SJCRH30 (cell line): ENCODE measurements around the gene CDK5RAP2. TPM values are rescaled to one million over a fixed set of nuclear protein-coding genes. Genes with fewer than 3 reads are reported as not detected.
A peak's percentile ranks its signal among the peaks of the same experiment; 100 is the strongest.

Source experiments
- DNase-seq, 2 experiments: peaks; one replicate each; pipeline ENCODE4 v3.0.0-alpha.2; 2015 to 2020
- H3K27ac ChIP-seq: fragments of 250-450 bp; sonication (Bioruptor Pico); 2 replicates; pipeline ENCODE4 v1.5.1; 2020; ENCODE audit warnings: mild to moderate bottlenecking, moderate library complexity
- H3K27me3 ChIP-seq: fragments of 250-450 bp; sonication (Bioruptor Pico); 2 replicates; pipeline ENCODE4 v1.5.1; 2020; ENCODE audit warnings: mild to moderate bottlenecking, moderate library complexity
- H3K36me3 ChIP-seq: fragments of 250-450 bp; sonication (Bioruptor Pico); 2 replicates; pipeline ENCODE4 v1.5.1; 2020; ENCODE audit warnings: mild to moderate bottlenecking, moderate library complexity
- H3K4me1 ChIP-seq: fragments of 250-450 bp; sonication (Bioruptor Pico); 2 replicates; pipeline ENCODE4 v1.5.1; 2020; ENCODE audit warnings: mild to moderate bottlenecking, moderate library complexity
- H3K4me3 ChIP-seq: fragments of 250-450 bp; sonication (Bioruptor Pico); 2 replicates; pipeline ENCODE4 v1.5.1; 2020; ENCODE audit warnings: mild to moderate bottlenecking, moderate library complexity
- H3K9me3 ChIP-seq: fragments of 250-450 bp; sonication (Bioruptor Pico); replicated peaks from 2 replicates; pipeline ENCODE4 v1.5.1; 2020; ENCODE audit warnings: mild to moderate bottlenecking, moderate library complexity
- total RNA-seq: library from RNA; depleted of rRNA; stranded (reverse); fragments of >200 nt; shearing (Covaris generic); gene quantifications from 2 replicates; pipeline ENCODE4 v1.2.3, GENCODE V29; 2014

Gene CDK5RAP2
- total RNA-seq, 1 experiment from 2014 or later = 75.9 TPM

DNA sequence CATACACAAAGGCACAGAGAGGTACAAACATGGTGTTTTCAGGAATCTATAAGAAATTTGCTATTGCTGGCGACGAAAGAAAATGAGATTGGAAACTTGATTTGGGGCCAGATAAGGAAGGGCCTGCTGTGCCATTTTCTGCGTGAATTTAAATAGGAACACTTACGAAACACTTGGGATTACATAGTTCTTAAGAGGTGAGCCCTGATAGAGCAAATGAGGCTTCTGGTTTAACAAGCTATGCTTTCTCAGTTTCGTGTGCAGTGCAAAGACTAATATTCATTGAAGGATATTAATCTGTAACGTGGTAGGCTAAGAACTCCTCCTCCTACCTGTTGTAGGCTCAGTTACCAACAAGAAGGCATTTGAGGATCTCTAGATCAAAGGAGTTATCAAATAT is 93.1 kb downstream of the CDK5RAP2 start:
- no peak overlapping the region for H3K4me3 ChIP-seq
- peaks cover 88% of the 10 kb centered on the region for H3K36me3 ChIP-seq
- no peaks in the 10 kb centered on the region for H3K4me1 ChIP-seq

DNA sequence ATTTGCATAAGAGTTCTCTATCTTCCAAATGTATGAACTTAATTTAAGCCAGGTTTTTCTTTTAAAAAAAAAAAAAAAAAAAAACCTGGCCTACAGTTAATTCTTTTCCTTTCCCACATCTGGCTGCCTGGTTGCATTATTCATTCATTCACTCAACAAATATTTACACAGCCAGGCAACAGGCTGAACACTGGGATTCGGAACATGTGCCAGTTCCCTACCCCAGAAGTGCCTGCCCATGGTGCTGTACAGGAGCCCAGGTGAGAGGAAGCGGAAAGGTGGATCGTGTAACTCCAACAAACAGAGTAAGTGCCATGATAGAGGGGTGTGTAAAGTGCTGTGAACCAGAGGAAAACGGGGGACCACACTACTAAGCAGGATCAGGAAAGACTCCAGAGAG is 93.6 kb downstream of the CDK5RAP2 start:
- peaks cover 87% of the 10 kb centered on the region for H3K36me3 ChIP-seq
- H3K9me3 ChIP-seq = no peaks in the 10 kb centered on the region
- no peak for DNase-seq
- no peak overlapping the region for H3K27ac ChIP-seq
- no peaks in the 10 kb centered on the region for H3K4me1 ChIP-seq
- H3K4me3 ChIP-seq = no peak overlapping the region
- no peaks in the 10 kb centered on the region for H3K27me3 ChIP-seq

More for the DNA sequence above, 93.1 kb downstream of the CDK5RAP2 start:
- Histone ChIP-seq H3K9me3 (no peaks in the 10 kb centered on the region), H3K27me3 (no peaks in the 10 kb centered on the region), H3K27ac (no peak overlapping the region)
- DNase-seq = no peak

DNA sequence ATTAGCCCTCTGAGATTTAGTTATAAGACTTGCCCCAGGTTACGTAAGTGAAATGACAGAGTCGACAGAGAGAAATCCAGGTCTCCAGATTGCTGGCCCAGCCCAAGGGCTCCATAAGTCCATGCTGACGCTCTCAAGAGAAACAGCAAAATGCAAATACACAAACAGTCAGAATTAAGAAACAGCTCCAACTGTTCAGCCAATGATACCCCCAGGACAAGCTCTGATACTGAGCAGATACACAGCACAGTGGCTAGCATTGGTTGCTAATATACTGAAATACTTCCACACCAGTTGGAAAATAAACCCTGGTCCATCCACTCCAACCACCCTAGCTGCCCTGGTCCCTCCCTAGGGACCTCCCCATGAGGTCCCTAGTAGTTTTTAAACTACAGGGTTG is 94.2 kb downstream of the CDK5RAP2 start:
- Histone ChIP-seq H3K27me3 (no peaks in the 10 kb centered on the region), H3K4me1 (no peaks in the 10 kb centered on the region), H3K36me3 (peaks cover 81% of the 10 kb centered on the region), H3K4me3 (no peak overlapping the region), H3K27ac (no peak overlapping the region), H3K9me3 (no peaks in the 10 kb centered on the region)
- DNase-seq = no peak

DNA sequence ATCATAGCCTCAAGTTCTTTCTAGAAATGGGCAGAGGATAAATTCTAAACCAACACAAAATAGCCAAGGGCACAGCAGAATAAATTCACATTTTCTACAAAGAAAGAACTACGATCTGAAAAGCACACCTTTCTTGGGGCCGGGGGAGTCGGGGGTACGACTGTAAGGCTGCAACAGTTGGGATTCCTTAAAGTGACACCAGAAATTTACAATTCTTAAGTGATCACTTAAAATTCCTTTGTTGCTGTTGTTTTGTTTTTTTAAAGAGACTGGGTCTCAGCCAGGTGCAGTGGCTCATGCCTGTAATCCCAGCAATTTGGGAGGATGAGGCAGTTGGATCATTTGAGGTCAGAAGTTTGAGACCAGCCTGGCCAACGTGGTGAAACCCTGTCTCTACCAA is 95.8 kb downstream of the CDK5RAP2 start:
- Histone ChIP-seq H3K27ac (no peak overlapping the region), H3K36me3 (peaks cover 67% of the 10 kb centered on the region), H3K4me1 (no peaks in the 10 kb centered on the region), H3K4me3 (no peak overlapping the region), H3K9me3 (no peaks in the 10 kb centered on the region), H3K27me3 (no peaks in the 10 kb centered on the region)
- DNase-seq = no peak

DNA sequence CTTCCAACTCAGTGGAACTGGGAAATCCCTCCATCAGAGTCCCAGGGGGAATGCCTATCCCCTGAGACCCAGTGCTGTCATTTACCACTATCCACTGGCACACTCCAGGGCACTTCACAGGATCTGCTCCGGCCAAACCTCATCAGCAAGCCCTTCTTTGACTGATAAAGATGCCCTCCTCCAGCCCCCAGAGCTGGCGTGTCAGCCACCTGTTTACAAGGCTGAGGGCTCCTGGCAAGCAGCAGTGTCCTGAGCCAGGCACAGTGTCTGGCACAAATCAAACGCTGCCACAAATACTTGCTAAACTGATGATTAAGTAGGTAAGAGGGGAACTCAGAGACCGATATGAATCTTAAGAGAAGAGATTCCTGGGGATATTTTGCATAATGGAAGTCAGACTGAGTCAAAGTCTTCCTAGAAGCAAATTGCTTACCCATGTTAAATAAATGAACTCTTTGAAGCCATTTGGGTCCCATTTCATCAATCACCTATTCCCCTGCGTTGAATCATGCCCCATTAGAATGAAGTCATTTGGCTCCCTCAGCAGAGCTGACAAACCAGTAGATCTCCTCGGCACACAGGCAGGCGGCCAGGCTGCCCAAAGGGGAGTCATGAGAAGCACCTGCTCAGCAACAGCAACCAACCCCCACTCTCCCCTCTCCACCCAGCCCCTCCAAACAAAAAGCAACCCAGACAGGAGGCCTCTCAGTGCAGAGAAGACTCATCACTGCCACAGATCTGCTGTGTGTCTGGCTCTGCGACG is 97.4 kb downstream of the CDK5RAP2 start:
- H3K9me3 ChIP-seq = no peaks in the 10 kb centered on the region
- no peak for DNase-seq
- no peaks in the 10 kb centered on the region for H3K27me3 ChIP-seq
- H3K27ac ChIP-seq = no peak overlapping the region
- H3K36me3 ChIP-seq = peaks cover 64% of the 10 kb centered on the region
- H3K4me1 ChIP-seq = peaks cover 5% of the 10 kb centered on the region; the same call in 1 of the 2 replicates
- H3K4me3 ChIP-seq = no peak overlapping the region

DNA sequence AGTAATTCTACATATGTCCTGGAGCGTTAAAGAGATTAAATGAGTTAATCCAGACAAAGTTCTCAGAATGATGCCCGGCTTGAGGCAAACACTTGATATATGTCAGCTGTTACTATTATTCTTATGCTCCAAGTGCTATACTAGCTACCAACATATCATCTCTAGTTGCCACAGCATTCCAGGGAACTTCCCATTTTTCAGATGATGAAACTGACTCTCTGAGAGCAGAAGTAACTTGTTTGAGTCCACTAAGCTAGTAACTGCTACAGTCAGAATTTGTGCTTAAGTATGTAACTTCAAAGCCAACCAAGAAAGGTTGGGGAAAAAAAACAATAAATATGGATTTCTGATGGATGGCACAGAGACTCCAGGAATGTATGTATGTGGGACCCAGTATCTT is 98.1 kb downstream of the CDK5RAP2 start:
- H3K9me3 ChIP-seq = no peaks in the 10 kb centered on the region
- H3K4me3 ChIP-seq = no peak overlapping the region
- peaks cover 7% of the 10 kb centered on the region; the same call in 1 of the 2 replicates for H3K4me1 ChIP-seq
- DNase-seq = no peak
- peaks cover 61% of the 10 kb centered on the region for H3K36me3 ChIP-seq
- H3K27ac ChIP-seq = no peak overlapping the region
- no peaks in the 10 kb centered on the region for H3K27me3 ChIP-seq

DNA sequence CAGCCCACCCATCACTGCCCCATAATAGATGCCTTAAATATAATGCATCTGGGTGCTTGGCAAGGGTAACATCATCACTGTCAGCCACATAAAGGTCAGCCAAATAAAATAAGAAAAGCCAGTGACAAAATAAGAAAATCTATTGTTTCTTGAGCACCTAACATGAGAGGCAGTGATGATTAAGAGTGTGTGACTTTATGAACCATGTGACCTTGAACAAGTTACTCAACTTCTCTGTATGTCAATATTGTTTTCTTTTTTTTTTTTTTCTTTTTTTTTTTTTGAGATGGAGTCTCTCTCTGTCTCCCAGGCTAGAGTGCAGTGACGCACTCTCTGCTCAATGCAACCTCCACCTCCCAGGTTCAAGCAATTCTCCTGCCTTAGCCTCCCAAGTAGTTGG is 98.7 kb downstream of the CDK5RAP2 start:
- Histone ChIP-seq H3K27ac (no peak overlapping the region), H3K27me3 (no peaks in the 10 kb centered on the region), H3K4me3 (no peak overlapping the region), H3K9me3 (no peaks in the 10 kb centered on the region), H3K4me1 (peaks cover 7% of the 10 kb centered on the region; the same call in 1 of the 2 replicates), H3K36me3 (peaks cover 58% of the 10 kb centered on the region)
- DNase-seq = no peak

DNA sequence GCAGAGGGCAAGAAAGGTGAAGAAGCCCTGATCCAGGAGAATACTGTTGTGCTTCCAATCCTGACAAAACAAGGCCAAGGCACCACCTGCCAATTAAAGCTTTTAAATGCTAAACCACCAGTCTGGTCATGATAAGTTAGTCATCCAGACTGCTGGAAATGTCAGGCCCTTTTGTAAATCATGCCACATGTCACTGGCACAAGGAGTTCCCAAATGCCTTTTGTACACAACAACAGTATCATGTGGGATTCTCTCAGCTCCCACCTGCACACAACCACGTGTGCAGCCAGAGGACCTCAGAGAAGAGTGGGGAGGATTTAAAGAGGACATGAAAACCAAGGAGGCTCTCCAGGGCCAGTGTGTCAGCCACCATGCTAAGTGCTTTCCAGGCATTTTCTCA is 99.3 kb downstream of the CDK5RAP2 start:
- no peak overlapping the region for H3K27ac ChIP-seq
- H3K4me1 ChIP-seq = peaks cover 7% of the 10 kb centered on the region; the same call in 1 of the 2 replicates
- no peak for DNase-seq

DNA sequence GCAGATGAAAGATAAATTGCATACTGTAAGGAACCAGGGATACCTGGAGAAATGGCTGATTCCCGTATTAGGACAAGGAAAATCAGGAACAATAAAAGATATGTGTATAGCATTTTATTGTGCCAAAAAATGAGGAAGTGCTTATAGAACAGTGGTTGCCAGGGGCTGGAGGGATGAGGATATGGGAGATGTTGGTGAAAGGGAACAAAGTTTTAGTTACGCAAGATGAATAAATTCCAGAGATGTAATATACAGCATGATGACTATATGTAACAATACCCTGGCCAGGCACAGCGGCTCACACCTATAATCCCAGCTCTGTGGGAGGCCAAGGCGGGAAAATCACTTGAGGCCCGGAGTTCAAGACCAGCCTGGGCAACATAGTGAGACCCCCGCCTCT is 101.8 kb downstream of the CDK5RAP2 start:
- H3K27ac ChIP-seq = no peak overlapping the region
- no peaks in the 10 kb centered on the region for H3K9me3 ChIP-seq
- no peak for DNase-seq
- no peaks in the 10 kb centered on the region for H3K27me3 ChIP-seq
- H3K36me3 ChIP-seq = peaks cover 45% of the 10 kb centered on the region
- H3K4me1 ChIP-seq = peaks cover 7% of the 10 kb centered on the region; the same call in 1 of the 2 replicates
- no peak overlapping the region for H3K4me3 ChIP-seq

More for the DNA sequence above, 99.3 kb downstream of the CDK5RAP2 start:
- peaks cover 54% of the 10 kb centered on the region for H3K36me3 ChIP-seq
- no peaks in the 10 kb centered on the region for H3K9me3 ChIP-seq
- no peaks in the 10 kb centered on the region for H3K27me3 ChIP-seq
- H3K4me3 ChIP-seq = no peak overlapping the region

DNA sequence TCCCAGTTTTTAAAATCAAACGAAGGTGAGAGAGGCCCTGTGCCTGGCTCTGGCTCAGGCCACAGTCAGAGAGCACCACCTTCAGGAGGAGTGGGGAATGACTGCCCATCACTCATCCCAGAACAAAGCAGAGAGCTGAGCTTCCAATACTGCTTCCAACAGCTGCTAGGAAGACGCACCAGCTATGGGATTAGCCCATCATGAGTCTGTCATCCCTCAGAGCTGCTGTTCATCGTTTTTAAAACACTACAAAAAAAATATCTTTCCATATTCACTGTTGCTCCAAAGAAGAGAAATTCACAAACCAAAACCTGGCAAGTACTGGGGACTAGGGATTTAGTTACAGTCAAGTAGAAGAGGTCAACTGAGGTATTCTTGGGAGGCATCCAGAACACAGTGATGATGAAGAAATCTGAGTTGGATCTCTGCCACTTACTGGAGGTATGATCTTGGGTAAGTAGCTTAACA is 102.4 kb downstream of the CDK5RAP2 start:
- Histone ChIP-seq H3K4me1 (peaks cover 7% of the 10 kb centered on the region; the same call in 1 of the 2 replicates), H3K9me3 (no peaks in the 10 kb centered on the region), H3K36me3 (peaks cover 44% of the 10 kb centered on the region), H3K27ac (no peak overlapping the region), H3K4me3 (no peak overlapping the region), H3K27me3 (no peaks in the 10 kb centered on the region)
- DNase-seq = peak; percentile 73 to 86

DNA sequence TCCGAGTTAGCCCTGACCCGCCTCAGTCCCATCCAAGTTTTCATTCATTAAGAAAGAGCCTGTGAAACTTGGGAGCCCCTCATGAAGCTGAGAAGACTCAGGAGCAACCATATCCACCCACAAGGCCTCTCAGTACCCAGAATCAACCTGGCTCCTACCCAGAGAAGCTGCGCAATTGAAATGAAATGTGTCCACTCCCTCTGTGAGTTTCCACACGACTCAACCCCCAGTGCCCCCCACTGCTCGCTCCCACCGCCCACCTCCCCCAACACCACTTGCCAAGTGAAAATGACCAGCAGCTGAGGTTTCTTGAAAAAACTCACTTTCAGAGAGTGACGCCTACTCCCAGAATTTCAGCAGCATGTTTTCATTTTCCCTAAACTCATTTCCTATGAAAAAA is 104.6 kb downstream of the CDK5RAP2 start:
- H3K9me3 ChIP-seq = no peaks in the 10 kb centered on the region
- H3K4me1 ChIP-seq = peaks cover 7% of the 10 kb centered on the region; the same call in 1 of the 2 replicates
- no peak overlapping the region for H3K4me3 ChIP-seq
- DNase-seq = no peak
- H3K36me3 ChIP-seq = peaks cover 48% of the 10 kb centered on the region
- no peaks in the 10 kb centered on the region for H3K27me3 ChIP-seq
- H3K27ac ChIP-seq = no peak overlapping the region

DNA sequence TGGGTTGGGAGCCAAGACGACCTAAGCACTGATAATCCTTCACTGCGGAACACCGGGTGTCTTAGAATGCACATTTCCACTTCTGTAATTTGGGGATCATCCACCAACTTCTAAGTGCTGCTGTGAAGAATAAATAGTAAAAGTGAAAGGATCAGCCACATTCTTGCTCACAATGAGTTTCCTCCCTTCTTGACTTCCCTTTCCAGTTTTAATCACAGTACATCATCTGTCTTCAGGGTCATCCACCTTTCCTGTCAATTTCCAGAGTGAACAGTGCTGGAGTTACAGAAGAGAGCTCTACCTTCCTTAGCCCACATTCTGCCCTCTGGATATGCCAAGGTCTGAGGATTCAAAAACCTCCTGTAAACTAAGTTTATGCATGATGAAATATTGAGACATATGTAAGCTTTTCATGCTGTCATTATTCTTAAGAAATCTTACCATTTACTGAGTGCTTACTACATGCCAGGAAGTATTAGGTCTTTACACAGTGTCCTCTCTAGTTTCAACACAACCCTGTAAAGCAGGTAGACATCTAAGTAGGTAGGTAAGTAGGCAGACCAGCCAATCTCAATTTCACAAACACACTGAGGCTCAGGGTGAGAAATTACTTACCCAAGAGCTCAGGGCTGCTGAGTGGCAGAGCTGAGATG is 105.2 kb downstream of the CDK5RAP2 start:
- no peak overlapping the region for H3K4me3 ChIP-seq
- H3K27ac ChIP-seq = no peak overlapping the region
- H3K27me3 ChIP-seq = no peaks in the 10 kb centered on the region
- peaks cover 7% of the 10 kb centered on the region; the same call in 1 of the 2 replicates for H3K4me1 ChIP-seq
- no peak for DNase-seq
- H3K36me3 ChIP-seq = peaks cover 50% of the 10 kb centered on the region
- H3K9me3 ChIP-seq = no peaks in the 10 kb centered on the region

DNA sequence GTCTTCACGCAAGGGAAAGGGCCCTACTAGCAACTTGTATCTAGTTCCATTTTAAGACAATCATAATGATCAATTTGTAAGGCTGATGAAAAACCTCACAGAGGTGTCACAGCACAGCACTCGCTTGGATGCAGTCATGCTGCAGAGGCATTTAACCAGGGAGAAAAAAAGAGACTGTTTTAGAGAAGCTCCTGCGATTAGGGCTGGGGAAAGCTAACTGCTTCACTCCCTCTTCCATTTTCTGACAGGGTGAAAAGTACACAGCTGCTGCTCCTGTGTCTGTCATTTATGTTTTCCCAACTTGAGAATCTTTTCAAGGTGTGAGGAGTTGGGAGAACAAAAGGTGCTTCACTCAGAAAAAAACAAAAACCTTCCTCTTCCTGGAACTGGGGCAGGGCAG is 106.4 kb downstream of the CDK5RAP2 start:
- Histone ChIP-seq H3K27ac (no peak overlapping the region), H3K4me3 (no peak overlapping the region), H3K27me3 (no peaks in the 10 kb centered on the region), H3K36me3 (peaks cover 55% of the 10 kb centered on the region), H3K4me1 (peaks cover 7% of the 10 kb centered on the region; the same call in 1 of the 2 replicates), H3K9me3 (no peaks in the 10 kb centered on the region)
- DNase-seq = no peak

DNA sequence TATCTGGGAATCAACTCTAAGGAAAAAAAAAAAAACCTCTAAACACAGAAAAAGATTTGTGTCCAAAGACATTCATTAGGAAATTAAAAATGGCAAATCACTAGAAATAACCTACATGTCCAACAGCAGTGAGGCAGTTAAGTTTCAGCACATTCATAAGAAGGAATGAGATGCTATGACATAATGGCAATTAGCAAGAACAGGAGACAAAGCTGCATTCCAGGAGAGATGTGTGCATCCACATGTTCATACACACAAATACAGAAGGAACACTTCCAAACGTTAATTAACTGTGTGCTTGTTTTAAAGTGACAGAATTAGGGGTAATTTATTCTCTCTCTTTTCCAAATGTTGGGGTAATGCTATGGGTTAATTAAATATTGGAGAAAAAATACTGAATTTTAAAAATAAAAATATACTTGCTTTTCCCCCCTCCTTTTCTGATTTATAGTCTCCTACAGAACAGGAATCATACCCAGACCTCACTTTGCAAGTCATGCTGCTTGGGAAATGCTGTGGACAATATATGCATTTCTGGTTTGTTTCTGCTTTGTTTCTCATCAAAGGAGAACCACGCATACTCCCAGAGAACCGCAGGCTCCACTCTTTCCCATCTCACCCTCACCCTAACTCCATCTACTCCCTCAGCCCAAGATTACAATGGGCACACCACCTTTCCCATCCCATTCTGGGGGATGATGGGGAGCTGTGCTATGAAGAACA is 114.1 kb downstream of the CDK5RAP2 start:
- no peak for DNase-seq
- Histone ChIP-seq H3K4me3 (no peak overlapping the region), H3K4me1 (no peaks in the 10 kb centered on the region), H3K9me3 (no peaks in the 10 kb centered on the region), H3K27ac (no peak overlapping the region), H3K27me3 (no peaks in the 10 kb centered on the region), H3K36me3 (peaks cover 66% of the 10 kb centered on the region)
